ENCODE results near the gene ASH1L.

- TF ChIP-seq CTCF (IDR thresholded peaks at IDR 0.05) (no peak), POLR2A (IDR thresholded peaks at IDR 0.05) (no peak)
Observed at GRCh38 chr1:155451199-155451598, 111.4 kb downstream of the ASH1L start.

Data from Peyer's patch (tissue), 4 donors.